WTC11 (cell line): Measurements from ENCODE around the gene CFAP53. TPM values are rescaled to one million over a fixed set of nuclear protein-coding genes. Genes with fewer than 3 reads are reported as not detected.

Experiments
- ATAC-seq: fragments of 200-7000 bp; cut with Tn5 transposase; 2 replicates; pipeline ENCODE4 v1.10.0; 2021; ENCODE audit warnings: mild to moderate bottlenecking, moderate library complexity
- CTCF ChIA-PET: fragments of 300-600 bp; sonication (Branson Sonifier 250); formaldehyde crosslinking; loops from one replicate; lab custom pipeline; 2021; ENCODE audit warnings: antibody characterized with exemption; lab: Charles Lee
- POLR2A ChIA-PET: fragments of 350-600 bp; sonication (Branson Sonifier 250); formaldehyde crosslinking; loops from one replicate; lab custom pipeline; 2021; ENCODE audit warnings: antibody characterized with exemption; lab: Charles Lee
- DNase-seq: peaks from one replicate; pipeline ENCODE4 v3.0.0; 2021; ENCODE audit warnings: low spot score
- H3K27ac Mint-ChIP-seq: 2 replicates; pipeline ENCODE4 v1.8.0; 2021; ENCODE audit warnings: mixed read lengths
- H3K27me3 Mint-ChIP-seq: 2 replicates; pipeline ENCODE4 v1.8.0; 2021; ENCODE audit warnings: low read depth, mild to moderate bottlenecking, moderate library complexity, mixed read lengths
- H3K36me3 Mint-ChIP-seq: 2 replicates; pipeline ENCODE4 v1.8.0; 2021; ENCODE audit warnings: mixed read lengths
- H3K4me1 Mint-ChIP-seq: 2 replicates; pipeline ENCODE4 v1.8.0; 2022; ENCODE audit warnings: mixed read lengths
- H3K4me3 Mint-ChIP-seq: 2 replicates; pipeline ENCODE4 v1.8.0; 2021; ENCODE audit warnings: mild to moderate bottlenecking, moderate library complexity, mixed read lengths
- H3K9me3 Mint-ChIP-seq: 2 replicates; pipeline ENCODE4 v1.8.0; 2021; ENCODE audit warnings: mixed read lengths
- CTCF ChIP-seq: fragments of 200-600 bp; IDR thresholded peaks from 2 replicates; pipeline ENCODE4 v1.8.0; 2022; ENCODE audit warnings: antibody characterized with exemption
- E2F1 ChIP-seq: sonication (generic); formaldehyde crosslinking; IDR thresholded peaks from 2 replicates; pipeline ENCODE4 v1.8.0; 2022; ENCODE audit warnings: mild to moderate bottlenecking, missing genetic modification reagents
- FOXP1 ChIP-seq: sonication (generic); formaldehyde crosslinking; IDR thresholded peaks from 2 replicates; pipeline ENCODE4 v1.8.0; 2022; ENCODE audit warnings: missing genetic modification reagents, mild to moderate bottlenecking, moderate library complexity, borderline replicate concordance
- NFE2L1 ChIP-seq: sonication (generic); formaldehyde crosslinking; IDR thresholded peaks from 2 replicates; pipeline ENCODE4 v1.8.1; 2023; ENCODE audit warnings: missing genetic modification reagents
- OVOL2 ChIP-seq: fragments of 250-450 bp; sonication (Bioruptor Pico); IDR thresholded peaks from 2 replicates; pipeline ENCODE4 v1.9.0; 2021; ENCODE audit warnings: mild to moderate bottlenecking, borderline replicate concordance
- SP1 ChIP-seq: sonication (generic); formaldehyde crosslinking; conservative IDR thresholded peaks from 2 replicates; pipeline ENCODE4 v1.8.1; 2022; ENCODE audit warnings: missing genetic modification reagents
- USF2 ChIP-seq: sonication (generic); formaldehyde crosslinking; IDR thresholded peaks from 2 replicates; pipeline ENCODE4 v1.8.1; 2023; ENCODE audit warnings: mild to moderate bottlenecking, missing genetic modification reagents, moderate library complexity
- ZNF416 ChIP-seq: fragments of 250-450 bp; sonication (Bioruptor Pico); IDR thresholded peaks from 2 replicates; pipeline ENCODE4 v1.9.0; 2021; ENCODE audit warnings: mild to moderate bottlenecking, inconsistent platforms
- total RNA-seq: library from RNA; stranded (reverse); gene quantifications from 3 replicates; pipeline ENCODE4 v1.2.3, GENCODE V29; 2021
- TF ChIP-seq, protein P1 (sequence below): sonication (generic); formaldehyde crosslinking; IDR thresholded peaks from 2 replicates; pipeline ENCODE4 v1.8.1; 2023; ENCODE audit warnings: mild to moderate bottlenecking, moderate library complexity, missing genetic modification reagents
- TF ChIP-seq, protein P2 (sequence below): fragments of 250-450 bp; sonication (Bioruptor Pico); IDR thresholded peaks from 2 replicates; pipeline ENCODE4 v2.1.2; 2022; ENCODE audit warnings: mild to moderate bottlenecking, moderate library complexity
- TF ChIP-seq, protein P3 (sequence below): sonication (generic); formaldehyde crosslinking; conservative IDR thresholded peaks from 2 replicates; pipeline ENCODE4 v1.8.1; 2022; ENCODE audit warnings: mild to moderate bottlenecking, missing genetic modification reagents
- TF ChIP-seq, protein P4 (sequence below): sonication (generic); formaldehyde crosslinking; IDR thresholded peaks from 2 replicates; pipeline ENCODE4 v1.8.1; 2023; ENCODE audit warnings: mild to moderate bottlenecking, missing genetic modification reagents, borderline replicate concordance
- TF ChIP-seq, protein P5 (sequence below): sonication (generic); formaldehyde crosslinking; IDR thresholded peaks from 2 replicates; pipeline ENCODE4 v1.8.0; 2022; ENCODE audit warnings: mild to moderate bottlenecking, missing genetic modification reagents

CFAP53 gene
- total RNA-seq, 1 experiment from 2014 or later, result 0.26 TPM

DNA sequence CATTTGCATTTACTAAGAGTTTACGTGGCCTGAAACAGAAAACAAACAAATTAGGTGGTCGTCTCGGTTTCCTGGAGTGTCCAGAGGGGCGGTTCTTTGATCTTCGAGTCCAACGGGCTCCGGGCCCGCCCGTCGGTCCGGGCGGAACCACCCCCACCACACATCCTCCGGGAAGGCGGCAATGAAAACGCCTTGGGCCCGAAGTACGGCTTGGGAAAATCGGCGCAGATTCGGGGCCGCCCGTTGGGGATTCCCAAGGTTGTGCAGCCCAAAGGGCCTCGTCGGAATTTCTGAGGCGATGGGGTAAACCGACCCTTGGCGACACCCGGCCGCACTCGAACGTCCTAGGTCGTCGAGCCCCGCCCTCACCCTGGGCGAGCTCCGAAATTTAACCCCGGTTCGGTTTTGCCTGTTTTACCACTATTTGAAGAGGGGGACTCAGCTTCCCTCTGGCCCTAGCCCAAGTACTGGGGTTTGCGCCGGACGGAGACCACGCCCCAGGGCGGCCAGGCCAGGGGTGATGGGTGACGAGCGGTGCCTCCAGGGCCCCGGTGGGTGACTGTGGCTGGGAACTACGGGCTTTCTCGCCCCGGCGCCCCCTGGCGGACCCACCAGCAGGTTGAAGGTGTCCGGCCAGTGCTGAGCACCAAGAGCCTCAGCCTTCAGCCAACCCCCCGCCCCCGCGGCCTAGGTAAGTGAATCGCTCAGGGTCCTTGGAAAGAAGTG, 1.9 kb upstream of the CFAP53 start (continued):
- TF ChIP-seq, protein P1, sequence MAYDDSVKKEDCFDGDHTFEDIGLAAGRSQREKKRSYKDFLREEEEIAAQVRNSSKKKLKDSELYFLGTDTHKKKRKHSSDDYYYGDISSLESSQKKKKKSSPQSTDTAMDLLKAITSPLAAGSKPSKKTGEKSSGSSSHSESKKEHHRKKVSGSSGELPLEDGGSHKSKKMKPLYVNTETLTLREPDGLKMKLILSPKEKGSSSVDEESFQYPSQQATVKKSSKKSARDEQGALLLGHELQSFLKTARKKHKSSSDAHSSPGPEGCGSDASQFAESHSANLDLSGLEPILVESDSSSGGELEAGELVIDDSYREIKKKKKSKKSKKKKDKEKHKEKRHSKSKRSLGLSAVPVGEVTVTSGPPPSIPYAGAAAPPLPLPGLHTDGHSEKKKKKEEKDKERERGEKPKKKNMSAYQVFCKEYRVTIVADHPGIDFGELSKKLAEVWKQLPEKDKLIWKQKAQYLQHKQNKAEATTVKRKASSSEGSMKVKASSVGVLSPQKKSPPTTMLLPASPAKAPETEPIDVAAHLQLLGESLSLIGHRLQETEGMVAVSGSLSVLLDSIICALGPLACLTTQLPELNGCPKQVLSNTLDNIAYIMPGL, result peak; percentile 81
- TF ChIP-seq, protein P2, sequence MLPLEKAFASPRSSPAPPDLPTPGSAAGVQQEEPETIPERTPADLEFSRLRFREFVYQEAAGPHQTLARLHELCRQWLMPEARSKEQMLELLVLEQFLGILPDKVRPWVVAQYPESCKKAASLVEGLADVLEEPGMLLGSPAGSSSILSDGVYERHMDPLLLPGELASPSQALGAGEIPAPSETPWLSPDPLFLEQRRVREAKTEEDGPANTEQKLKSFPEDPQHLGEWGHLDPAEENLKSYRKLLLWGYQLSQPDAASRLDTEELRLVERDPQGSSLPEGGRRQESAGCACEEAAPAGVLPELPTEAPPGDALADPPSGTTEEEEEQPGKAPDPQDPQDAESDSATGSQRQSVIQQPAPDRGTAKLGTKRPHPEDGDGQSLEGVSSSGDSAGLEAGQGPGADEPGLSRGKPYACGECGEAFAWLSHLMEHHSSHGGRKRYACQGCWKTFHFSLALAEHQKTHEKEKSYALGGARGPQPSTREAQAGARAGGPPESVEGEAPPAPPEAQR (CRISPR knock-in tag), result no peak
- TF ChIP-seq, protein P3, sequence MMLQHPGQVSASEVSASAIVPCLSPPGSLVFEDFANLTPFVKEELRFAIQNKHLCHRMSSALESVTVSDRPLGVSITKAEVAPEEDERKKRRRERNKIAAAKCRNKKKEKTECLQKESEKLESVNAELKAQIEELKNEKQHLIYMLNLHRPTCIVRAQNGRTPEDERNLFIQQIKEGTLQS, result no peak
- TF ChIP-seq CTCF (peak; percentile 72), E2F1 (CRISPR knock-in tag) (0 out of 2 replicates have a peak, but pooled peaks have one; percentile 66), SP1 (CRISPR knock-in tag) (peak; percentile 67)

DNA sequence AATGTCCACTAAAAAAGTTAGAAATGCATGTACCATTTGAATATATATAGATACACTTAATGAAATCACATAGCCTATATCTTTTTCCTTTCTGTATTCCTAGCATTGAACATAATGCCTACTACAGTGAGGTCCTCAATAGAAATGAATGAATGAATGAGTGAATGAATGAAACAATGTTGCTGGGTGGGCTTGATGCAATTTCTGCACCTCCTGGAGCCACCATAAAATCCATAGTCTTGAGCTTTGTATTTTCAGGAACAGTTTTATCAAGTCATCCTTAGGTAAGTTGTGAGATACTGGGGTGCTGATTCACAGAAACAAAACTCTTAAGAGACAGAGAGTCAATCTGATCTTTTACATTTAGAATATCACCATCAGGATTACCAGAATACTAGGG, 3.3 kb downstream of the CFAP53 start:
- Mint-ChIP-seq H3K36me3 (no peaks in the 10 kb centered on the region), H3K27me3 (peaks cover 38% of the 10 kb centered on the region), H3K9me3 (peaks cover 5% of the 10 kb centered on the region), H3K27ac (no peak overlapping the region), H3K4me1 (peaks cover 16% of the 10 kb centered on the region), H3K4me3 (no peak overlapping the region)
- TF ChIP-seq FOXP1 (CRISPR knock-in tag), result no peak
- no peak for TF ChIP-seq NFE2L1 (CRISPR knock-in tag)
- TF ChIP-seq ZNF416 (CRISPR knock-in tag), result no peak
- TF ChIP-seq USF2, result no peak
- TF ChIP-seq, protein P4, sequence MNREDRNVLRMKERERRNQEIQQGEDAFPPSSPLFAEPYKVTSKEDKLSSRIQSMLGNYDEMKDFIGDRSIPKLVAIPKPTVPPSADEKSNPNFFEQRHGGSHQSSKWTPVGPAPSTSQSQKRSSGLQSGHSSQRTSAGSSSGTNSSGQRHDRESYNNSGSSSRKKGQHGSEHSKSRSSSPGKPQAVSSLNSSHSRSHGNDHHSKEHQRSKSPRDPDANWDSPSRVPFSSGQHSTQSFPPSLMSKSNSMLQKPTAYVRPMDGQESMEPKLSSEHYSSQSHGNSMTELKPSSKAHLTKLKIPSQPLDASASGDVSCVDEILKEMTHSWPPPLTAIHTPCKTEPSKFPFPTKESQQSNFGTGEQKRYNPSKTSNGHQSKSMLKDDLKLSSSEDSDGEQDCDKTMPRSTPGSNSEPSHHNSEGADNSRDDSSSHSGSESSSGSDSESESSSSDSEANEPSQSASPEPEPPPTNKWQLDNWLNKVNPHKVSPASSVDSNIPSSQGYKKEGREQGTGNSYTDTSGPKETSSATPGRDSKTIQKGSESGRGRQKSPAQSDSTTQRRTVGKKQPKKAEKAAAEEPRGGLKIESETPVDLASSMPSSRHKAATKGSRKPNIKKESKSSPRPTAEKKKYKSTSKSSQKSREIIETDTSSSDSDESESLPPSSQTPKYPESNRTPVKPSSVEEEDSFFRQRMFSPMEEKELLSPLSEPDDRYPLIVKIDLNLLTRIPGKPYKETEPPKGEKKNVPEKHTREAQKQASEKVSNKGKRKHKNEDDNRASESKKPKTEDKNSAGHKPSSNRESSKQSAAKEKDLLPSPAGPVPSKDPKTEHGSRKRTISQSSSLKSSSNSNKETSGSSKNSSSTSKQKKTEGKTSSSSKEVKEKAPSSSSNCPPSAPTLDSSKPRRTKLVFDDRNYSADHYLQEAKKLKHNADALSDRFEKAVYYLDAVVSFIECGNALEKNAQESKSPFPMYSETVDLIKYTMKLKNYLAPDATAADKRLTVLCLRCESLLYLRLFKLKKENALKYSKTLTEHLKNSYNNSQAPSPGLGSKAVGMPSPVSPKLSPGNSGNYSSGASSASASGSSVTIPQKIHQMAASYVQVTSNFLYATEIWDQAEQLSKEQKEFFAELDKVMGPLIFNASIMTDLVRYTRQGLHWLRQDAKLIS (CRISPR knock-in tag), result no peak
- TF ChIP-seq OVOL2, result no peak
- TF ChIP-seq, protein P5, sequence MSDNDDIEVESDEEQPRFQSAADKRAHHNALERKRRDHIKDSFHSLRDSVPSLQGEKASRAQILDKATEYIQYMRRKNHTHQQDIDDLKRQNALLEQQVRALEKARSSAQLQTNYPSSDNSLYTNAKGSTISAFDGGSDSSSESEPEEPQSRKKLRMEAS (CRISPR knock-in tag), result no peak
- ATAC-seq, result no peak
- CTCF ChIA-PET, result no interaction called here
- no peak for DNase-seq
- POLR2A ChIA-PET, result no interaction called here
